ENCODE results near the gene VRK2.
A peak's percentile ranks its signal among the peaks of the same experiment; 100 is the strongest.
"Not testable (repeated sequence)": the region's sequence is repeated elsewhere in the genome, so short reads cannot be mapped to it uniquely, and the experiment has no call there.

Gene VRK2

GRCh38 chr2:58054264-58054663 lies 7.7 kb downstream of the VRK2 start:
- DNase-seq (ENCODE audit: low read depth, low spot score) = no peak

GRCh38 chr2:58055033-58055786 lies 8.6 kb downstream of the VRK2 start:
- DNase-seq (ENCODE audit: low read depth, low spot score) = no peak

- no peak for DNase-seq (ENCODE audit: low read depth, low spot score)
Observed at GRCh38 chr2:58056192-58056916, 9.7 kb downstream of the VRK2 start.

GRCh38 chr2:58057707-58058530 lies 11.3 kb downstream of the VRK2 start:
- DNase-seq (ENCODE audit: low read depth, low spot score) = no peak

GRCh38 chr2:58063641-58064040 lies 17.0 kb downstream of the VRK2 start:
- DNase-seq (ENCODE audit: low read depth, low spot score) = no peak

- no peak for DNase-seq (ENCODE audit: low read depth, low spot score)
Observed at GRCh38 chr2:58064086-58064485, 17.5 kb downstream of the VRK2 start.

GRCh38 chr2:58065248-58065647 lies 18.6 kb downstream of the VRK2 start:
- DNase-seq (ENCODE audit: low read depth, low spot score) = no peak

- no peak for DNase-seq (ENCODE audit: low read depth, low spot score)
Observed at GRCh38 chr2:58067001-58067400, 20.4 kb downstream of the VRK2 start.

- no peak for DNase-seq (ENCODE audit: low read depth, low spot score)
Observed at GRCh38 chr2:58070765-58071164, 24.2 kb downstream of the VRK2 start.

GRCh38 chr2:58072102-58072501 lies 25.5 kb downstream of the VRK2 start:
- DNase-seq (ENCODE audit: low read depth, low spot score) = no peak

- no peak for DNase-seq (ENCODE audit: low read depth, low spot score)
Observed at GRCh38 chr2:58073008-58073407, 26.4 kb downstream of the VRK2 start.

- no peak for DNase-seq (ENCODE audit: low read depth, low spot score)
Observed at GRCh38 chr2:58073751-58074150, 27.1 kb downstream of the VRK2 start.

GRCh38 chr2:58081000-58081399 lies 34.4 kb downstream of the VRK2 start:
- DNase-seq (ENCODE audit: low read depth, low spot score) = no peak

GRCh38 chr2:58089081-58089480 lies 42.5 kb downstream of the VRK2 start:
- DNase-seq (ENCODE audit: low read depth, low spot score) = no peak

GRCh38 chr2:58092772-58093171 lies 46.2 kb downstream of the VRK2 start:
- not testable (repeated sequence) for DNase-seq (ENCODE audit: low read depth, low spot score)

GRCh38 chr2:58097025-58097424 lies 50.4 kb downstream of the VRK2 start:
- no peak for DNase-seq (ENCODE audit: low read depth, low spot score)

- DNase-seq (ENCODE audit: low read depth, low spot score) = no peak
Observed at GRCh38 chr2:58098254-58099095, 51.9 kb downstream of the VRK2 start.

GRCh38 chr2:58099096-58099769 lies 52.6 kb downstream of the VRK2 start:
- DNase-seq (ENCODE audit: low read depth, low spot score) = no peak

GRCh38 chr2:58101500-58101899 lies 54.9 kb downstream of the VRK2 start:
- DNase-seq (ENCODE audit: low read depth, low spot score) = peak; percentile 14

GRCh38 chr2:58106896-58107295 lies 60.3 kb downstream of the VRK2 start:
- DNase-seq (ENCODE audit: low read depth, low spot score) = no peak
